HL-60 (cell line): Measurements from ENCODE around the gene SLC16A9.

ENCODE experiments used
- DNase-seq, 2 experiments: peaks; one replicate each; pipeline ENCODE4 v3.0.0-alpha.2; 2010 to 2020; ENCODE audit warnings: low read depth in 1 of 2, low spot score in 1 of 2
- H3K27ac ChIP-seq: fragments of 250-450 bp; sonication (Bioruptor Pico); replicated peaks from 2 replicates; pipeline ENCODE4 v1.5.1; 2020; ENCODE audit warnings: mild to moderate bottlenecking, moderate library complexity
- H3K27me3 ChIP-seq: fragments of 250-450 bp; sonication (Bioruptor Pico); 2 replicates; pipeline ENCODE4 v1.5.1; 2021; ENCODE audit warnings: mild to moderate bottlenecking, moderate library complexity; ENCODE audit not compliant: insufficient read depth, poor library complexity, severe bottlenecking
- H3K4me3 ChIP-seq: replicated peaks from 2 replicates; pipeline ENCODE4 v1.5.1; 2011; ENCODE audit warnings: mild to moderate bottlenecking, control low read depth, low read length; ENCODE audit not compliant: insufficient read depth
- CTCF ChIP-seq: IDR thresholded peaks from one replicate; pipeline ENCODE4 v1.5.1; 2011; ENCODE audit warnings: low read length, control low read depth, inconsistent platforms; ENCODE audit not compliant: insufficient read depth
- GABPA ChIP-seq: IDR thresholded peaks from 2 replicates; pipeline ENCODE4 v1.6.1; 2012; ENCODE audit warnings: low read depth
- POLR2AphosphoS5 ChIP-seq: IDR thresholded peaks from 2 replicates; pipeline ENCODE4 v1.6.1; 2012; ENCODE audit warnings: low read depth
- SPI1 ChIP-seq: IDR thresholded peaks from 2 replicates; pipeline ENCODE4 v1.6.1; 2012; ENCODE audit warnings: low read depth, mild to moderate bottlenecking, borderline replicate concordance
- TF ChIP-seq, protein P1 (sequence below): IDR thresholded peaks from 2 replicates; pipeline ENCODE4 v1.6.1; 2012; ENCODE audit warnings: low read depth; ENCODE audit not compliant: insufficient replicate concordance

SLC16A9 gene

GRCh38 chr10:59634102-59634501 is 75.5 kb downstream of the SLC16A9 start:
- Histone ChIP-seq H3K4me3 (no peak overlapping the region), H3K27ac (no peak overlapping the region), H3K27me3 (peaks cover 3% of the 10 kb centered on the region)
- no peak for DNase-seq
- TF ChIP-seq, protein P1, sequence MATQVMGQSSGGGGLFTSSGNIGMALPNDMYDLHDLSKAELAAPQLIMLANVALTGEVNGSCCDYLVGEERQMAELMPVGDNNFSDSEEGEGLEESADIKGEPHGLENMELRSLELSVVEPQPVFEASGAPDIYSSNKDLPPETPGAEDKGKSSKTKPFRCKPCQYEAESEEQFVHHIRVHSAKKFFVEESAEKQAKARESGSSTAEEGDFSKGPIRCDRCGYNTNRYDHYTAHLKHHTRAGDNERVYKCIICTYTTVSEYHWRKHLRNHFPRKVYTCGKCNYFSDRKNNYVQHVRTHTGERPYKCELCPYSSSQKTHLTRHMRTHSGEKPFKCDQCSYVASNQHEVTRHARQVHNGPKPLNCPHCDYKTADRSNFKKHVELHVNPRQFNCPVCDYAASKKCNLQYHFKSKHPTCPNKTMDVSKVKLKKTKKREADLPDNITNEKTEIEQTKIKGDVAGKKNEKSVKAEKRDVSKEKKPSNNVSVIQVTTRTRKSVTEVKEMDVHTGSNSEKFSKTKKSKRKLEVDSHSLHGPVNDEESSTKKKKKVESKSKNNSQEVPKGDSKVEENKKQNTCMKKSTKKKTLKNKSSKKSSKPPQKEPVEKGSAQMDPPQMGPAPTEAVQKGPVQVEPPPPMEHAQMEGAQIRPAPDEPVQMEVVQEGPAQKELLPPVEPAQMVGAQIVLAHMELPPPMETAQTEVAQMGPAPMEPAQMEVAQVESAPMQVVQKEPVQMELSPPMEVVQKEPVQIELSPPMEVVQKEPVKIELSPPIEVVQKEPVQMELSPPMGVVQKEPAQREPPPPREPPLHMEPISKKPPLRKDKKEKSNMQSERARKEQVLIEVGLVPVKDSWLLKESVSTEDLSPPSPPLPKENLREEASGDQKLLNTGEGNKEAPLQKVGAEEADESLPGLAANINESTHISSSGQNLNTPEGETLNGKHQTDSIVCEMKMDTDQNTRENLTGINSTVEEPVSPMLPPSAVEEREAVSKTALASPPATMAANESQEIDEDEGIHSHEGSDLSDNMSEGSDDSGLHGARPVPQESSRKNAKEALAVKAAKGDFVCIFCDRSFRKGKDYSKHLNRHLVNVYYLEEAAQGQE: no peak
- TF ChIP-seq GABPA: no peak
- TF ChIP-seq CTCF: no peak
- no peak for TF ChIP-seq SPI1
- no peak for TF ChIP-seq POLR2AphosphoS5

DNA sequence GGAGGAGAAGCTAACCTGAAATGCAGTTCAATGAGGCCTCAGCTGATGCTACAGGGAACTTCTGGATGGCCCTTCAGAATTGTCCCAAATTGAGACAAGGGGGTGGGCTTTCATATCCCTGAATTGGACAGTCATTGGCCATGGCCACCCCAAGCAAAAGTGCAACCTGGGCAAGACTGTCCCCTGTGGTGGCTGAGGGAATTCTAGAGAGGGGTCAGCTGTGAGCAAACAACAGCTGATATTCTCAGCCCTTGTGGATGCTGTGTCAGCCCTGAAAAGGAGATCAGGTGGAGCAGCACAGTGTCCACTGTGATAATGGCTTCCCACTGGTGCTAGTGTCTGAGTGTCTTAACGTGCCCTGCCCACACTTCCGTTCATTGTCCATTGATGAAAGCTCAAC is 76.6 kb downstream of the SLC16A9 start:
- no peak for DNase-seq
- Histone ChIP-seq H3K27ac (no peak overlapping the region), H3K4me3 (no peak overlapping the region), H3K27me3 (peaks cover 3% of the 10 kb centered on the region)
- TF ChIP-seq POLR2AphosphoS5 (no peak), SPI1 (no peak), GABPA (no peak), CTCF (no peak)
- TF ChIP-seq, protein P1: no peak

- H3K27ac ChIP-seq: no peak overlapping the region
- no peak for DNase-seq
- peaks cover 3% of the 10 kb centered on the region for H3K27me3 ChIP-seq
- H3K4me3 ChIP-seq: no peak overlapping the region
- TF ChIP-seq, protein P1: no peak
- no peak for TF ChIP-seq SPI1
- TF ChIP-seq CTCF: no peak
- TF ChIP-seq GABPA: no peak
- TF ChIP-seq POLR2AphosphoS5: no peak
Observed at GRCh38 chr10:59631882-59632807, 77.5 kb downstream of the SLC16A9 start.
